Activated CD4-positive, alpha-beta T cell treated with anti-CD3 and anti-CD28 coated beads, Interleukin-2, amount 10 ng/mL, durations not matched to agents 7 days and 5 days (primary cell): Measurements from ENCODE around the gene MACO1. TPM values are rescaled to one million over a fixed set of nuclear protein-coding genes. Genes with fewer than 3 reads are reported as not detected.

Source experiments
- CTCF ChIA-PET: fragments of 350-600 bp; sonication (Branson Sonifier 250); formaldehyde crosslinking; loops from one replicate; lab custom pipeline; 2021; ENCODE audit warnings: antibody characterized with exemption; lab: Charles Lee
- POLR2A ChIA-PET: fragments of 350-600 bp; sonication (Branson Sonifier 250); formaldehyde crosslinking; loops from one replicate; lab custom pipeline; 2021; ENCODE audit warnings: antibody characterized with exemption; lab: Charles Lee
- DNase-seq: peaks from one replicate; pipeline ENCODE4 v3.0.0-alpha.2; 2020
- H3K27ac Mint-ChIP-seq: one replicate; pipeline ENCODE4 v1.8.0; 2021; ENCODE audit warnings: mild to moderate bottlenecking, moderate library complexity, mixed read lengths
- H3K27me3 Mint-ChIP-seq: one replicate; pipeline ENCODE4 v1.8.0; 2021; ENCODE audit warnings: mixed read lengths
- H3K36me3 Mint-ChIP-seq: one replicate; pipeline ENCODE4 v1.8.0; 2021; ENCODE audit warnings: low read depth, mixed read lengths
- H3K4me1 Mint-ChIP-seq: one replicate; pipeline ENCODE4 v1.8.0; 2021; ENCODE audit warnings: mixed read lengths
- H3K4me3 Mint-ChIP-seq: one replicate; pipeline ENCODE4 v1.8.0; 2021; ENCODE audit warnings: mild to moderate bottlenecking, moderate library complexity, mixed read lengths
- H3K9me3 Mint-ChIP-seq: one replicate; pipeline ENCODE4 v1.8.0; 2021; ENCODE audit warnings: mixed read lengths
- total RNA-seq, 2 experiments: library from RNA; stranded (reverse); gene quantifications; one replicate each; pipeline ENCODE4 v1.2.3, GENCODE V29; 2021

MACO1 gene
- total RNA-seq, 2 experiments from 2014 or later: 18.8 to 24.9 TPM

- Mint-ChIP-seq H3K27ac (no peak overlapping the region), H3K4me1 (peaks cover 59% of the 10 kb centered on the region), H3K9me3 (no peaks in the 10 kb centered on the region), H3K4me3 (peak overlapping the region; percentile 79), H3K36me3 (peaks cover 31% of the 10 kb centered on the region), H3K27me3 (no peaks in the 10 kb centered on the region)
- ChIA-PET CTCF (interaction anchor here (2.1 kb wide), 1 partner anchor 15 kb away, joined by 4 read pairs; no protein-coding TSS in a partner anchor), POLR2A (no interaction called here)
- no peak for DNase-seq
Observed at GRCh38 chr1:25545767-25546166, 115.1 kb downstream of the MACO1 start.

GRCh38 chr1:25546193-25546592, 115.5 kb downstream of the MACO1 start:
- DNase-seq: no peak
- Mint-ChIP-seq H3K9me3 (no peaks in the 10 kb centered on the region), H3K4me1 (peaks cover 63% of the 10 kb centered on the region), H3K27me3 (no peaks in the 10 kb centered on the region), H3K27ac (no peak overlapping the region), H3K4me3 (no peak overlapping the region), H3K36me3 (peaks cover 34% of the 10 kb centered on the region)
- POLR2A ChIA-PET: no interaction called here
- CTCF ChIA-PET: interaction anchor here (0.8 to 2.1 kb wide), 2 partner anchors 9 to 15 kb away, joined by 3 to 4 read pairs; no protein-coding TSS in a partner anchor

- POLR2A ChIA-PET: interaction anchor here (1.2 kb wide), 1 partner anchor 8 kb away, joined by 4 read pairs; no protein-coding TSS in a partner anchor
- Mint-ChIP-seq H3K9me3 (no peaks in the 10 kb centered on the region), H3K4me3 (peak overlapping the region; percentile 23), H3K27me3 (no peaks in the 10 kb centered on the region), H3K4me1 (peaks cover 81% of the 10 kb centered on the region), H3K27ac (peak overlapping the region; percentile 96), H3K36me3 (peaks cover 39% of the 10 kb centered on the region)
- CTCF ChIA-PET: interaction anchor here (0.6 to 2.5 kb wide), 9 partner anchors 8 to 843 kb away, joined by 3 to 8 read pairs (median 4); no protein-coding TSS in a partner anchor
- no peak for DNase-seq
Observed at GRCh38 chr1:25548601-25549000, 117.9 kb downstream of the MACO1 start.

GRCh38 chr1:25549273-25550154, 118.8 kb downstream of the MACO1 start:
- H3K4me3 Mint-ChIP-seq: peak overlapping the region; percentile 66
- H3K9me3 Mint-ChIP-seq: no peaks in the 10 kb centered on the region
- H3K4me1 Mint-ChIP-seq: peaks cover 85% of the 10 kb centered on the region
- CTCF ChIA-PET: interaction anchor here (0.6 to 2.5 kb wide), 8 partner anchors 9 to 197 kb away, joined by 3 to 10 read pairs (median 4); no protein-coding TSS in a partner anchor
- POLR2A ChIA-PET: no interaction called here
- peak overlapping the region; percentile 96 for H3K27ac Mint-ChIP-seq
- peaks cover 42% of the 10 kb centered on the region for H3K36me3 Mint-ChIP-seq
- H3K27me3 Mint-ChIP-seq: no peaks in the 10 kb centered on the region
- DNase-seq: peak; percentile 79

Other genes starting within 250 kb of the MACO1 start
- 10 to 100 TPM; 46.5 to 53.0 TPM for gene SYF2, start 198.4 kb upstream of the MACO1 start, total RNA-seq
- 100 to 1,000 TPM; 213 to 271 TPM for gene RSRP1, start 183.4 kb upstream of the MACO1 start, total RNA-seq
- not detected for gene RHD, start 158.4 kb upstream of the MACO1 start, total RNA-seq
- gene TMEM50A, start 92.6 kb upstream of the MACO1 start, total RNA-seq: 100 to 1,000 TPM; 140 to 176 TPM
- gene RHCE, start 10.1 kb upstream of the MACO1 start, total RNA-seq: under 1 TPM in 1 of 2 experiments, not detected in 1; 0.17 TPM
- gene LDLRAP1, start 112.7 kb downstream of the MACO1 start, total RNA-seq: 10 to 100 TPM; 64.4 to 65.3 TPM
- gene MAN1C1, start 185.9 kb downstream of the MACO1 start, total RNA-seq: 10 to 100 TPM; 28.9 to 31.1 TPM